GM08714 (cell line): ENCODE measurements around the gene FAM83D.

Source experiments
- H3K4me3 ChIP-seq: fragments of 200-500 bp; sonication (Bioruptor generic); 2 replicates; pipeline ENCODE4 v1.5.1; 2014; ENCODE audit warnings: mild to moderate bottlenecking, low read length, inconsistent platforms
- ZNF274 ChIP-seq: IDR thresholded peaks from 2 replicates; pipeline ENCODE4 v1.6.1; 2012; ENCODE audit warnings: mild to moderate bottlenecking, low read depth, low read length

The FAM83D gene

DNA sequence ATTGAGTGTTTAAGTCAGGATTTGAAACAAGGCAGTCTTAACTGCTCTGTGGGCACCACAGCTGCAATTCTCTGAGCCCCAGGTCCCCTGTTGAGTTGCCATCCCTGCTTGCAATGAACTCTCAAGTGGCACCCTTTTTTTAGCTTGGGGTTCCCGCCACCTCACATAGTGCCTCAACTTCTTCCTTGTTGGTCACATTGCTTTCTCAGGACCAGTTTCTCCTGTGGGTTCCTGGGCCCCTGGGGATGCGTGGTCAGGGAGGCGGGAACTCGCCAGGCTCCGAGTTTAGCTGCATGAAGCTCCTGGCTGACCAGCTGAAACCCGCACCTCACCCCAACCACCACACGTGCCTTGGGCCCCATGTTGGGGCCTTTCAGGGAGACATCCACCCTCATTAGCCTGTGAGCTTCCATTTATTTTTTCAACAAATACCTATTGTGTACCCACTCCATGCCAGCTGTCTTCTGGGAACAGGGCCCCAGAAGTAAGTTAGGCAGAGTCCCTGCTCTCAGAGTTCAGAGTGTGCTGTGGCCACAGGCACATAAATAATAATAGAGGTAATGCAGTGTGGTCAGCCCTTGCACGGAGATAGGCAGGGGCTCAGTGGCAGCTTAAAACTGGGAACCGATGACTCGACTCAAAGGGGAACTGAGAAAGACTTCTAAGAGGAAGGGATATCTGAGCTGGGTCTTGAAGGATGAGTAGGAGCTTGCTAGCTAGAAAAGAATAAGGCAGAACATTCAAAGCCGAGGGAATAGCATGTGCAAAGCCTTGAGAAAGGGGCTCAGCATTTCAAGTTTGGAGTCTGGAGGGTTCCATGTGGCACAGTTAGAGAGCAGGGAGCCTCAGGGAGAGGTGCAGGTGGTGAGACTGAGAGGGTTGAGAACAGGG is 33.9 kb upstream of the FAM83D start:
- TF ChIP-seq ZNF274, result no peak
- H3K4me3 ChIP-seq, result no peak overlapping the region

DNA sequence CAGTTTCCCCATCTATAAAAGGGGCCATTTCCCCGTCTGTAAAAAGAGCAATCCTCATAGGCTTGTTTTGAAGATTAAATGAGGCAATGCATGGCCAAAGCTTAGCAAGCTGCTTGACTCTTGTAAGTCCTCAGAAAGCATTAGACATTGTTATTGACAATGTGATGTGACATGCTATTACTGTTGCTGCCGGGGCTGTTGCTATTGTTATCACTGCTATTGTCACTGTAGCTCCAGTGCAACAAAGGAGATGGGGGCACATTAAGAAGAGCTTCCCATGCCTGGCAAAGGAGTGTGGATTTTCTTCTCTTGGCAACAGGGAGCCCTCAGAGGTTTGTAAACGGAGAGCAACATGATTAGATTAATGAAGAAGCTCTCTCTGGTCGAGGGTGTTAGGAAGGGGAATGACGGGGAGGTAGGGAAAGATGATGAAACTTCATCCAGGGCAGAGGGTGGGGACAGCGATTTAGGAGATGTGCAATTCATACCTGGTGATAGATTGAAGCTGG is 33.1 kb upstream of the FAM83D start:
- H3K4me3 ChIP-seq, result no peak overlapping the region
- TF ChIP-seq ZNF274, result no peak

GRCh38 chr20:38893565-38894090 is 32.6 kb upstream of the FAM83D start:
- H3K4me3 ChIP-seq, result no peak overlapping the region
- TF ChIP-seq ZNF274, result no peak

DNA sequence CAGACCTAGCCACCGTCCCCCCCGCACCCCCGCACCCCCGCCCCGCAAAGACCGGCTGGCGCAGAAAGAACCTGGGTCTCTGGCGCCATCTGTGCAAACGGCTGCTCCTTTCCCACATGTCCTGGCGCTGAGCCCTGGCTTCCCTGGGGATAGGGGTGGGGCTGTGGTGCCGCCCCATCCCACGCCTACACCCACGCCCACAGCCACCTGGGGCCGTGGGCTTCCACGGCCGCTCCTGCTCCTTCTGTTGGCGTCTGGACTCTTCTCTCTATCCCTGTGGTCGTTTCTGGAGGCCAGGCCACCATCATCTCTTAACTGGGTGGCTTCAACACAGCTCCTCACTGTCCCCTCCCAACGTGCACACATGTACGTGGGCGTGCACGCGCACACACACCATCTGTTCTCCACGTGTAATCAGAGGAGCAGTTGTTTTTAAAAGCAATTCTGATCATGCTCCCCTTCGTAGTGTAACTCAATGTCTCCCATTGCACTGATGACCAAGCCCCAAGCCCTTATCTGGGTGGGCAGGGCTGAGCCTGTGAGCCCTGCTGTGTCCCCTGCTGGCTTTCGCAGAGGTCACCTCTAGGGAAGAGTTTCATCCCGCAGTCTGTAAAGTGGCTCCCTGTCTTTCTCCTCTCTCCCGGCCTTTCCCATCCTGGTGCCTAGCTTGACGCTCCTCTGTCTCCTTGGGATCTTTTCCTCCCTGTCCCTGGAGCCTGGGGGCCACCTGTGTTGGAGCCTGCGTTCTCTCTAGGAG is 31.9 kb upstream of the FAM83D start:
- no peak overlapping the region for H3K4me3 ChIP-seq
- no peak for TF ChIP-seq ZNF274

DNA sequence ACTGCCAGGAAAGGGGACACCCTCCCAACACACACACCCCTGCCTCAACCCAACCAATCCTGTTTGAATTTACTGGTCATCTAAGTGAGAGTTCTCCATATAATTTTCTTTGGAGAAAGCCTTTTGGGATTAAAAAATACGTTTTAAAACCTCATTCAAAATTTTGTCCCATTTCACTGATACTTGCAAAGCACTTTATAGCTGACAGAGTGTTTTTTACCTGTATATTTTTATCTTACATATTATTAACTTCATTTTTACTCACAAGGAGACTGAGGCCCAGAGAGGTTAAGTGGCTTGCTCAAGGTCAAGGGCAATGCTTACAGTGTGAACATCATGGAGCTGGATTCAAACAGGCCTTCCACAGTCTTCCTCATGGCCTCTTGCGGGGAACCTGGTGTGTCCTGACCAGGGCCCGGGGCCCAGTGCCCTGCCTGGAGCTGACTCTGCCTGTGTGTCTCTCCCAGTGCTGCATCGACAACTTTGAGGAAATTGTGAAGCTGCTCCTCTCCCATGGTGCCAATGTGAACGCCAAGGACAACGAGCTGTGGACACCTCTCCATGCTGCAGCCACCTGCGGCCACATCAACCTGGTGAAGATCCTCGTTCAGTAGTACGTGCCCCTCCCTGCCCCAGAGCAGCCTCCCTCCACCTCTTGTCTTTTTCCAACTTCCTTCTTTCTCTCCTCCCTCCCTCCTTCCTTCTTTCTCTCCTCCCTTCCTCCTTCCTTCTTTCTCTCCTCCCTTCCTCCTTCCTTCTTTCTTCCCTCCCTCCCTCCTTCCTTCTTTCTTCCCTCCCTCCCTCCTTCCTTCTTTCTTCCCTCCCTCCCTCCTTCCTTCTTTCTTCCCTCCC is 30.9 kb upstream of the FAM83D start:
- no peak overlapping the region for H3K4me3 ChIP-seq
- TF ChIP-seq ZNF274, result no peak

GRCh38 chr20:38896009-38896594 is 30.1 kb upstream of the FAM83D start:
- no peak overlapping the region for H3K4me3 ChIP-seq
- no peak for TF ChIP-seq ZNF274

DNA sequence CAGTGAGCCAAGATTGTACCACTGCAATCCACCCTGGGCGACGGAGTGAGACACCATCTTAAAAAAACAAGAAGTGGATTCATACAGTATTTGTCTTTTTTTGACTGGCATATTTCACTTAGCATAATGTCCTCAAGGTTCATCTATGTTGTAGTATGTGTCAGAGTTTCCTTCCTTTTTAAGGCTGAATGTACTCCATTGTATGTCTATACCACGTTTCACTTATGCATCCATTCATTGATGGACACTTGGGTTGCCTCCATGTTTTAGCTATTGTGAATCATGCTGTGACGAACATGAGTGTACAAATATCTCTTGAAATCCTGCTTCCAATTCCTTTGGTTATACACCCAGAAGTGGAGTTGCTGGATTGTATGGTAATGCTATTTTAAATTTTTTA is 28.9 kb upstream of the FAM83D start:
- no peak for TF ChIP-seq ZNF274
- H3K4me3 ChIP-seq, result no peak overlapping the region

- no peak overlapping the region for H3K4me3 ChIP-seq
- no peak for TF ChIP-seq ZNF274
Observed at GRCh38 chr20:38900606-38901005, 25.6 kb upstream of the FAM83D start.

DNA sequence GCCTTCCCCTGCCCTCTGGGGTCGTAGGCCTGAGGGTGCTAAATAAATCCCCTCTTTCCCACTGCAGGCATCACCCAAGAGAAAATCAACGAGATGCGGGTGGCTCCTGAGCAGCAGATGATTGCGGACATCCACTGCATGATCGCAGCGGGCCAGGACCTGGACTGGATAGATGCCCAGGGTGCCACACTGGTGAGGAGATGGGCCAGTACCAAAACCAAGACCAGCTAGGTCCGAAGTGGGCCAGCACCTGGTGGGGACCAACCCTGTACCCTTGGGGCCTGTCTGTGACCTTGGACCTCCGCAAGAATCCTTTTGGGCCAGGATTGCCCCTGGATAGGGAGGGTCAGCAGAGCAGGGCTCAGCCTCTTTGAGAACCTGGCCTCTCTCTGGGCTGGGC is 23.6 kb upstream of the FAM83D start:
- no peak overlapping the region for H3K4me3 ChIP-seq
- TF ChIP-seq ZNF274, result no peak

DNA sequence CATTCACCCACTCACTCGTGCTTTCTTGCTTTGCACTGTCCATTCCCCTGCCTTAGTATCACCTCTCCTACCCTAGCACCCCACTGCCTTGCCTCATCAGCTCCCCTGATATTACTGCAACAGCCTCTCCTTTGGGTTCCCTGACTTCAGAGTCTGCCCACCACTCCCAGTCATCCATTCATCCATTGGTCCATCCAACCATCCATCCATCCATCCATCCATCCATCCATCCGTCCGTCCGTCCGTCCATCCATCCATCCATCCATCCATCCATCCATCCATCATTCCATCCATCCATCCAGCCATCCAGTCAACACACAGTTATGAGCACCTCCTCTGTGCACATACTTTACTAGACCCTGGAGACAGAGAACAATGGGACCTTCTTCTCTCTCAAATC is 22.9 kb upstream of the FAM83D start:
- no peak for TF ChIP-seq ZNF274

DNA sequence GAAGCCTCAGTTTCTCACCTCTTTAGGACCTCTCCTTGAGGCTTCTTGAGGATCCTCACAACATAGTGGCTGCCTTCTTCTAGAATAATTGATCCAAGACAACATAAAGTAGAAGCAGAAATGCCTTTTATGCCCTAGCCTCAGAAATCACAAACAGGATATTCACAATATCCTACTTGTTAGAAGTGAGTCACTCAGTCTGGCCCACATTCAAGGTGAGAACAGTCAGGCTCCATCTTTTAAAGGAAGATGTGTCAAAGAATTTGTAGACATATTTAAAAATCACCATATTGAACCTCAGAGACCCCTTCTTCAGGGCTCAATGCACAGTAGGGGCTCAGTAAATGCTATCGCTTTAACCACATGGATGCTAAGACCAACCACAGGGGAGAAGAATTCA is 20.8 kb upstream of the FAM83D start:
- TF ChIP-seq ZNF274, result no peak
- H3K4me3 ChIP-seq, result no peak overlapping the region

More for the DNA sequence above, 22.9 kb upstream of the FAM83D start:
- H3K4me3 ChIP-seq, result no peak overlapping the region

DNA sequence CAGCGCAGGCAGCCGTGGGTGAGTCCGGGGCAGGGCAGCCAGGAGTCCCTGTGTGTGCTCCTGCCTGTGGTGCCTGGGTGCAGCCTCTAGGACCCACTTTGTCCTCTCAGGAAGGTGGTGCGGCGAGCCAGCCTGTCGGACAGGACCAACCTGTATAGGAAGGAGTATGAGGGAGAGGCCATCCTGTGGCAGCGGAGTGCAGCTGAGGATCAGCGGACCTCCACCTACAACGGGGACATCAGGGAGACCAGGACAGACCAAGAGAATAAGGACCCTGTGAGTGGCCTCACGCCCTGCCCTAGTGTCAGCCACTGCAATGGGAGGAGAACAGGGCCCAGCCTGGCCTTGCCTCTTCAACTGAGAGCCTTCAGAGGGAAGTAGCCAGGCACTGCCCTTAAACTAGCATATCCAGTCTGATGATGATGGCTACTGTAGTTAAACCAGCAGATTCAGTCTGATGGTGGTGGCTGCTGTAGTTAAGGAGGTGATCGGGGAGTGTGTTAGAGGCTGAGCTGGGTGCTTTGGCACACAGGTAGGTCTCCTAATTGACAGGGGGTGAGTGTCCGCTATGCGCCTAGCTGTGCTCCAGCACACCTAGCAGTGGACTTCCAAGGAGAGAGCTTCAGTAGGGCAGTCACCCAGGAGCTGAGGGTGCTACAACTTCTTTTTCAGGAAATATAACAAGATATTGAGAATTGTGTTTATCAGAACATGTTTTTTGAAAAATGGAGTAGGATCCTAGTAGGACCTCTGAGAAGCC is 18.1 kb upstream of the FAM83D start:
- no peak for TF ChIP-seq ZNF274
- no peak overlapping the region for H3K4me3 ChIP-seq

DNA sequence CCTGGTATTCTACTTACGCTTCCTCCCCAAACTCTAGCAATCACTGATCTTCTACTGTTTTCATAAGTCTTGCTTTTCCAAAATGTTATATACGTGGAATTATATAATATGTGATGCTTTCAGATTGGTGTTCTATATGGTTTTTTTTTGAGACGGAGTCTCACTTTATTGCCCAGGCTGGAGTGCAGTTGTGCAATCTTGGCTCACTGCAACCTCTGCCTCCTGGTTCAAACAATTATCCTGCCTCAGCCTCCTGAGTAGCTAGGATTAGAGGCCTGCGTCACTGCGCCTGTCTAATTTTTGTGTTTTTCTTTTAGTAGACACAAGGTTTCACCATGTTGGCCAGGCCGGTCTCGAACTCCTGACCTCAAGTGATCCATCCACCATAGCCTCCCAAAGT is 10.9 kb upstream of the FAM83D start:
- TF ChIP-seq ZNF274, result no peak
- H3K4me3 ChIP-seq, result no peak overlapping the region

- TF ChIP-seq ZNF274, result no peak
- no peak overlapping the region for H3K4me3 ChIP-seq
Observed at GRCh38 chr20:38917657-38918056, 8.6 kb upstream of the FAM83D start.
